GM21723 (cell line): ENCODE results near the gene MINPP1.
"Not testable (repeated sequence)": the region's sequence is repeated elsewhere in the genome, so short reads cannot be mapped to it uniquely, and the experiment has no call there.

Experiments
- ATAC-seq: cut with Tn5 transposase; IDR thresholded peaks from one replicate; pipeline ENCODE4 v1.9.1; 2021; ENCODE audit warnings: mild to moderate bottlenecking, moderate library complexity; ENCODE audit not compliant: unreplicated experiment

The MINPP1 gene

DNA sequence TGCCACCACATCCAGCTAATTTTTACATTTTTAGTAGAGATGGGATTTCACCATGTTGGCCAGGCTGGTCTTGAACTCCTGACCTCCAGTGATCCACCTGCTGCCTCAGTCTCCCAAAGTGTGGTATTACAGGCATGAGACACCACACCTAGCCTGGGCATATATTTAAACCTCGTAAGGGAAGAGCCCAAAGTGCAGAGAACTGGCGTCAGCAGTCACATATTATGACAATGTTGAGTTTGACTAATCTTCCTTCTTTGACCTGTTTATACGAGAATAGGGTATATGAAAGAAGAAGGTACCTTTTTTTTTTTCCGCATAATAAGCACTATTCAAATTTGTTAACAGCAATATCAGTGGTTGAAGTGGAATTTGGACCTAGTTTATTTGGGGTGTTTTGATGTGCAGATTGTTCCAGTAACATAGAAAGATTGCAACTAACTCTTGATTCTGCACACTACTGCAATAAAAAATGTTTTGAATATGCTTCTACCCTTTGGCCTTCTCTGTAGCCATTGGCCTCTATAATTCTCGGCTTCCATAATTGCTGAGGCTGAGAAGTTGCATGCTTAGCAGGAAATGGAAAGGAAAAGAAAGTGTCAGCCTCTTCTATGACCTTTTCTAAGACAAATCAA is 55.9 kb downstream of the MINPP1 start:
- ATAC-seq: no peak

GRCh38 chr10:87562750-87563149 is 58.1 kb downstream of the MINPP1 start:
- ATAC-seq: no peak

DNA sequence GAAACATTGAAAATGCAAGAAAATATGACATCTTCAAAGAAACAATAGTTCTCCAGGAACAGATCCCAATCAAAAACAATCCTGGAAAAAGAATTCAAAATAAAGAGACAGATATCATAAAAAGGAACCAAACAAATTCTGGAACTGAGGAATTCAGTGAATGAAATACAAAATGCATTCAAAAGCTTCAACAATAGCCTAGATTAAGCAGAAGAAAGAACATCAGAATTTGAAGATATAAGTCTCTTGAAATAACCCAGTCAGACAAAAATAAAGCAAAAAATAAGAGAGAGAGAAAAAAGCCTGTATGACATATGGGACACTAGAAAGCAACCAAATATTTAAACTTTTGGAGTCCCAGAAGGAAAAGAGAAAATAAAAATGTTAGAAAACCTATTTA is 60.3 kb downstream of the MINPP1 start:
- no peak for ATAC-seq

GRCh38 chr10:87575851-87576250 is 71.2 kb downstream of the MINPP1 start:
- no peak for ATAC-seq

DNA sequence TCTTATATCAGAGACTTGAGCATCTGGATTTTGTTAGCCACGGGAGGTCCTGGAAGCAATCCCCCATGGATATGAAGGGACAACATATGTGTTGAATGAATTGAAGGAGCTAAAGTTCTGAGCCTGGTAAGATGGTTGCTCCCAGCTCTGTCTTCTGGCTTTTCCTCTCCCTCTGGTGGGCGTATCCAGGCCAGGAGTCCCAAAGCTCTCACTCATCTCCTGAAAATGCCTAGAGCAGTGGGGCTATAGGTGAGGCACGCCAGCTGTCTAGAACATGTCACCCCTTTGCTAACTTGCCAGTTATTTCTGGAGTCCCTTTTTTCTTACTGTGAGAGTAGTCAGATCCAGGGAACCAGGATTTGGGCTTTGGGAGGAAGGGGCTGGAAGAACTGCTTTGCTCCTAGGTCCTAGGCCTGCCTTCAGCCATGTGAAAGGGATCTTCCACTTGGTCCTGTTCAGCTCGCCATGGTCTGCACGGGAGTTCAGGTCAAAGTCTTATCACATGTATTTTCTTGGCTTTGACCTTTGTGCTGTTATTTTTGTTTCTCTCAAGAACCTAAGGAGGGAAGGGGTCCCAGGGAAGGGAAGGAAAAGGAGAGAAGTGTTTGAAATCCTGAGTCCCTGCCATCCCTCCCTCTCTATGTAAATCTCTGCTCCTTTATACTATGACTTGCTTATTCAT is 73.6 kb downstream of the MINPP1 start:
- no peak for ATAC-seq

DNA sequence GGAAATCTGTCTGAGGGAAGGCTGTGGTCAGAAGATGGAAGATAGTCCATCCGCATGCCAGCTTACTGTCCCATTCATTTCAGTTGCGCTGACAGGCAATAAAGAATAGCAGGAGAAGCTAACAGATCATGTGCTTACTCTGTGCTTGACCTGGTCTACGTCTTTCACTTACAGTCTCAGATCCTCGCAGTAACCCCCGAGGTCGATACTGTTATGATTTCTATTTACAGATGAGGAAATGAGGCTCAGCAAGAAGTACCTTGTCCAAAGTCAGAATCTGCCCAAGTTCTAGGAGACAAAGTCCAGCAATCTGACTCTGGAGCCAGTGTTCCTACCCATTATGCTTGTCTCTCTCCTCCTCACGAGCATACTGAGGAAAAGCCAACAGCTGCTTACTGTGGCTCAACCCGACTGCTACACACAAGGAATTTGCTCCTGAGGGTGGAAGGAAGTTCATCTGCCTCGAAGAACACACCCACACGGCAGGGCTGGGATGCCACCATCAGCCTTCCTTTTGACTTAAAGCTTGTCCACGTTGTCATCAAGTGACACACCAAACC is 74.2 kb downstream of the MINPP1 start:
- ATAC-seq: no peak

DNA sequence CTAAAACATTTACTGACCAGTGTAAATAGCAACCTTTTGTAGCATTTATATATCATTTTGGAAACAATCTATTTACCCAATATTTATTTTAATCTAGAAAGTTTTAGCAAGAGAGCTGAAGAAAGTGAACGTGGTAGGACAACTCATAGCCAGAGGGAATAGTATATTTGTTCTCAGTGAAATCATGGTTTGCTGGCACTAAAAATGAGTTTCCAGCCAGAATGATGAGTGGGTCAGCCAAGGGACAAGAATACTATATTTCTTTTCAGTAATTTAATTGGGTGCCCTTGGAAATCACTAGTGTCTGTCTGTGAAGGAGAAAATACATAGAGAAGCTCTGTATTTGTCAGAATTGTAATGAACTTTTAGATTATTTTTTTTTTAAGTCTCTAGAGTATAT is 74.9 kb downstream of the MINPP1 start:
- no peak for ATAC-seq

DNA sequence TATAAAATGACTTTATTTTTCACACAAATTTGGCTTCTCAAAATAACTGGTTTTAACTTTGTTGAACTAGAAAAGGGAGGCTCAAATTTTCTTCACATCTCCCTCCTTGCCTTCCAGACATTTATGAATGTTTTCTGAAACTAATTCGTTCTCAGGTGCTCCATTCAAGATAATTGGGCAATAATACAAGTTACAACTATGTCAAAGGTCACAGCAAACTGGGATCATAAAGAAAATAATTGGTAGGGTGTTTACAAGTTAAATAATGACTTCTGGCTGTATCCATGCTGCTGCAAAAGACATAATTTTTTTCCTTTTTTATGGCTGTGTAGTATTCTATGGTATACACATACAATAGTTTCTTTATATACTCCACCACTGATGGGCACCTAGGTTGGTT is 75.3 kb downstream of the MINPP1 start:
- ATAC-seq: no peak

- no peak for ATAC-seq
Observed at GRCh38 chr10:87585565-87586514, 81.1 kb downstream of the MINPP1 start.

DNA sequence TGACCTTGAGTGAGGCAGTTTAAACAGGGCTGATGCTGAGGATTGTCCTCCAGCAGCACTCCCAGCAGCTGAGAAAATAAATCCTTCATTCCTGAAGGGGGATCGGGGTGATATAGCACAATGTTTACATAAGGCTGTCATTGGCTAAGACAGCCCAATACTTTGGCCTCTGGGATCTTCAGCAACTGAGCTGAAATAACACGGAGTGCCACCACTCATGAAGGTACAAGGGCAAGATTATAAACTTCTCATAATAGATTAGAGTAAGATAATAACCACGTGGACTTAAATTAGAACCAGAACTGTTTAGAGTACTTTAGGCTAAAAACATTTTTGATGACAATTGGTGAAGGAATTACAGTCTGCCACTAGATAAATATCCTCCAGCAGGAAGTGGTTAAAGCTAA is 85.0 kb downstream of the MINPP1 start:
- no peak for ATAC-seq

- ATAC-seq: no peak
Observed at GRCh38 chr10:87590705-87591588, 86.3 kb downstream of the MINPP1 start.

- ATAC-seq: no peak
Observed at GRCh38 chr10:87591589-87591886, 86.8 kb downstream of the MINPP1 start.

GRCh38 chr10:87592920-87593319 is 88.2 kb downstream of the MINPP1 start:
- ATAC-seq: not testable (repeated sequence)

- ATAC-seq: no peak
Observed at GRCh38 chr10:87593702-87594101, 89.0 kb downstream of the MINPP1 start.

DNA sequence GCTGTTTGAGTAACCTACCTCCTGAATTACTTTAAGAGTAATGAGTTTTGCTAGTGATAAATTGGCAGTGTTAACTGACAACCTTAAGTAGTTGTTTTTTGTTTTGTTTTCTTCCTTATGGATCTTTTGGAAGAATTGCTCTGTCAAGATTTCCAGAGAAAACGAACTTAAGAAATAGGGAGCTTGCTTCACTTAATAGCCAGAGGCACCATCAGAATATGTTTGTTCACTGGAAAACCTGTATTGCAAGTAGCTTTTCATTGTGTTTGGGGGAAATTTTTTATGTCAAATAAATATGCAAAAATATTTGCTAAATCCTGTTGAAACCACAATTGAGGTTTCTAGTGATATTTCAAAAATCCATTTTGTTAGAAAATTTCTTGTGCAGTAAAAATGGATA is 89.5 kb downstream of the MINPP1 start:
- no peak for ATAC-seq

DNA sequence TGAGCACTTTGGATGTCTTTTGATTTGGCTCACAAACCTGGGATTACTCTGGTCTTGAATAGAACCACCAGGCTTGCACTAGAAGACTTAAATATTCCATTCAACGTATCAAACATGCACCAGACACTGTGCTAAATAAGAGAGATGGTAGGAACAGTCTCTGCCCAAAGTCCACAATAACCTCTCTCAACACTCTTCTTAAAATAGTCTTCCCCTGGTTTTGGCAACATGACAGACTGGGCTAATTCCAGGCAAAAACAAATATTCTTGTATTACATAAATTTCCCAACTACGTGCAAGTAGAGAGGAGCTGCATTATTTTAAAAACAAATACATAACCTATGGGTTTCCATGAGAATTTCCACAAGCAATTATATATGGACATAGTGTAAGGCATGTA is 90.2 kb downstream of the MINPP1 start:
- ATAC-seq: no peak

DNA sequence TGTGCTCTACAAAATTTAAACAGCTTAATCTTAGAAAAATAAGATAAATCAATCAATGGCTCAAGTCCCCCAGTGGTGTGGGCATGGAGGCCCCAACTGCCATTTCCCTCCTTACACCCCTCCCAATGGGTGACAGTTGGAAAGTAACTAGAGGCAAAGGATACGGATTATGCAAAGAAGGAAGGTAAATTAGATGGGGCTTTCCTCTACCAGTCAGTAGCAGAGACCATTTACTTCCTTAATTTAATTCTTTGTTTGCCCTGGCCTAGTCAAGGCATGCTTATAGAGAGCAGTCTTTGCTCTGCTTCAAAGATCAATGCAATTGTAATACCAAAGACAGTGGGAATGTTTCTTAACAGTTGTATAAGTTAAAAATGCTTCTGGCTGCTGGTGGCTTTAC is 91.7 kb downstream of the MINPP1 start:
- no peak for ATAC-seq

- ATAC-seq: no peak
Observed at GRCh38 chr10:87598700-87599099, 94.0 kb downstream of the MINPP1 start.

DNA sequence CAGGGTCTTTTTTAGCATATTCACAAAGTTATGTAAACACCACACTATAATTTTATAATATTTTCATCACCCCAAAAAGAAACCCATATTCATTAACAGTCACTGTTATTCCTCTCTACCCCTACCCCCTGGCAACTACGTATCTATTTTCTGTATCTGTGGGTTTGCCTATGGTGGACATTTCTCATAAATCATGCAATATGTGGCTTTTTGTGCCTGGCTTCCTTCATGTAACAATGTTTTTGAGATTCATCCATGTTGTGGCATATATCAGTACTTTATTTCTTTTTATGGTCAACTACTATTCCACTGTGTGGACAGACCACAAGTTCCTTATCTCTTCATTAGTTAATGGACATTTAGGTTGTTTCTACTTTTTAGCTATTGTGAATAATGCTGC is 95.9 kb downstream of the MINPP1 start:
- no peak for ATAC-seq
